ENCODE measurements around the gene STX8.

Gene STX8

DNA sequence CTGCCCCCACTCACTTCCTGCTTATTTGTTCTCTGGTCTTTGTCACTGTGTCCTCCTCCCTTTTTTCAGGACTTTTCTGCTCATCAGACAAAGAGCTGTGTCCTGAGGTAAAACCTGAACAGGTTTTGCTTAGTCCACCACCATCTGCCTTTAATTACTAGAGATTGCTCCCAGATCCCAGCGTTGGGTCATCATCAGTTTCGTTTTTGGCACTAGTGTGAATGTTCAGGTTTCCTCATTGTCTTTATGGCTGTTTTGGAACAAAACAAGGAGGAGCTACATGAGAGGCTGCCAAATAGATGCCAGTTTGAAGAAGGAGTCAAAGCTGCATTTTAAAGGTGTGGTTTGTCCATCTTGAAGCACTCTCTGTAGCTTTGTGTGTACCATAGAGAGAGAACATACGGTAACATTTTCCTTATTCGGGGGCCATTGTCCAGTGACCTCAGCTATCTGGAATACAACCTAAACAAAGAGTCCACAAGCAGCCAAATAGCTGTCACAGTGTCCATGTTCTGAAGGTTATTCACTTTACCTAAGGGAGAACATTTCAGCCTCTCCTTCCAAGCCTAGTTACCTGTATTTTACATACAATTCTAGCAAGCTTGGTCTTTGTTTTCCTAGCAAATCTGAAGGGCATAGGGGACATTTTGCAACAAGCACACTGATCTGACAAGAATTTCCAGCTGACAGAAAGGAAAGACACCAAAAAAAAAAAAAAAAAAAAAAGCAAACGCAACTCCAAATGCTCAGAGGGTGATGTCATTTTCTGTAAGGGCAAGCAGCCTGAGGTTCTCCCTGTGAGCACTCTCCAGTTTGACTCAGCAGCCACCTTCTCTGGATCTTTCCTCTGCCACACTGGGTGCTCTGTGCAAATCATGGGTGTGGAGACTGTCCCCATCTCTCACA is 358.2 kb downstream of the STX8 start:
- TF ChIP-seq, protein P1, sequence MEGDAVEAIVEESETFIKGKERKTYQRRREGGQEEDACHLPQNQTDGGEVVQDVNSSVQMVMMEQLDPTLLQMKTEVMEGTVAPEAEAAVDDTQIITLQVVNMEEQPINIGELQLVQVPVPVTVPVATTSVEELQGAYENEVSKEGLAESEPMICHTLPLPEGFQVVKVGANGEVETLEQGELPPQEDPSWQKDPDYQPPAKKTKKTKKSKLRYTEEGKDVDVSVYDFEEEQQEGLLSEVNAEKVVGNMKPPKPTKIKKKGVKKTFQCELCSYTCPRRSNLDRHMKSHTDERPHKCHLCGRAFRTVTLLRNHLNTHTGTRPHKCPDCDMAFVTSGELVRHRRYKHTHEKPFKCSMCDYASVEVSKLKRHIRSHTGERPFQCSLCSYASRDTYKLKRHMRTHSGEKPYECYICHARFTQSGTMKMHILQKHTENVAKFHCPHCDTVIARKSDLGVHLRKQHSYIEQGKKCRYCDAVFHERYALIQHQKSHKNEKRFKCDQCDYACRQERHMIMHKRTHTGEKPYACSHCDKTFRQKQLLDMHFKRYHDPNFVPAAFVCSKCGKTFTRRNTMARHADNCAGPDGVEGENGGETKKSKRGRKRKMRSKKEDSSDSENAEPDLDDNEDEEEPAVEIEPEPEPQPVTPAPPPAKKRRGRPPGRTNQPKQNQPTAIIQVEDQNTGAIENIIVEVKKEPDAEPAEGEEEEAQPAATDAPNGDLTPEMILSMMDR (IDR thresholded peaks at IDR 0.05) = no peak

DNA sequence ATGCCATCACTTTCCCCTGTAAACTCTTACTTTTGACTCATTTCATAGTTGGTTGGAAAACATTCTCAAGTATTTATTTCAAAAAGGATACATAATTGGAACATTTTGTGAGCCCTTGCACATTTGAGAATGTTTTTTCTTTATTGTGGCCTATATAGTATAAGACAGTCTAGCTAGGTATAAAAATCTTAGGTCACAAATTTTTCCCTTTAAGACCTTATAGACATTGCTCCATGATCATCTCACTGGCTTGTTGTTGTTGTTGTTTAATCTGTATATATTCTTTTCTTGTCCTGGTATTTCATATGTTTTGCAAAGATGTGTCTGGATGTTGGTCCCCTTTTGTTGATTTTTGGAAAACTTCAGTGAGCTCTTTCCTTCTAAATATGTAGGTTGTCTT is 360.2 kb downstream of the STX8 start:
- TF ChIP-seq, protein P1 (IDR thresholded peaks at IDR 0.05) = no peak

DNA sequence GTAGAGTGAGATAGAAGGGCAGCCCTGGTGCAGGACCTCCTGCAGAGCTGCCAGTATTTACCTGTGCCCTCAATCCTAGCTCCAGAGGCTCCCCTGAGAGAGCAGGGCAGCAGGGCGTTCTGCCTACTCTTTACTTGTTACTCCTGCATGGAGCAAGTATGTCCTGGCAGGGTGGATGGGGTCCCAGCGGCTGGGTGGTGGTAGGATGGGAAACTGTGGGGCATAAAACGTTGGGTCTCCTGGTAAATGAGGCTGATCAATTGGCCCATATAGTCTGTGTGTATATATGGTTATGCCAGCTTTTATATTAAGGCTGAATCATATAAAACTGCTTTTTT is 362.3 kb downstream of the STX8 start:
- TF ChIP-seq, protein P1 (IDR thresholded peaks at IDR 0.05) = no peak

DNA sequence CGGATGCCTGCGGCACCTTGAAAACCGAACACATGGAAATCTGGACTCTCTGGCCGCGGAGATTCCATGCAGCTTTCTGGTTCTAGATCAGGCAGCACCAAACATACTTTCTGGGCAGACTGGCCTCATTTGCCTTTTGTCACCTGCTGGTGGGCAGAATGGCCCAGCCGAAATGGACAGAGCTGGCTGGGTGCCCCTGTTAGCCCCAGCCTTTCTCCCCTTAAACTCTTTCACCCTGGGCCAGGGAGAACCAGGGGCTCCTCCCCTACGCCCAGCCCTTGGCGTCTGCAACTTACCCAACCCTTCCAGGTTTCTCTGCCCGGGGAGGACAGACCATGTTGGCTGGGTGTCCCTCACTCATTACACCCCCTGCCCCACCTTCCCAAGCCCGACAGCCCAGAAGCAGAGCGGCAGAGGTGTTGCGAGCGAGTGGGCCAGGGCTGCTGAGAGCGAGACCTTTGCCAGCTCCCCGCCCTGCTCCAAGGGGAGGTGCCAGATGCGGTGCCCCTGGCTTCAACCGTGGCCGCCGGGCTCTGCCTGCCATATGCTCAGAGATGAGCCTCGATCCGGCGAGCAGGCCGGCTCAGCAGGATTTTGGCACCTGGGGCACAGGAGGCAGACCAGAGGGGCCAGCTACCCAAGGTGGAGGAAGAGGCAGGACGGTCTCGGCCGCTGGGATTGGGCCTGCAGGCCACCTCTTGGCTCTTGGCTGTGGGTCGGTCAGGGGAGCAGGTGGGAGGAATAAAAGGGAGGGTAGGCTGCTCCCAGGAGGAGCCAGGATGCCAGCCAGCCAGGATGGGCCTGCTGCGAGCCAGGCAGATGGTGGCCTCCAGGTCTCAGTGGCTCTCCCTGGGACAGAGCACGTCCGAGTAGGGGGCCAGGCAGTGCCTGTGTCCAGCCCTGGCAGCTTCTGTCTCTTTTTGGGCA is 363.0 kb downstream of the STX8 start:
- TF ChIP-seq, protein P1 (IDR thresholded peaks at IDR 0.05) = no peak

DNA sequence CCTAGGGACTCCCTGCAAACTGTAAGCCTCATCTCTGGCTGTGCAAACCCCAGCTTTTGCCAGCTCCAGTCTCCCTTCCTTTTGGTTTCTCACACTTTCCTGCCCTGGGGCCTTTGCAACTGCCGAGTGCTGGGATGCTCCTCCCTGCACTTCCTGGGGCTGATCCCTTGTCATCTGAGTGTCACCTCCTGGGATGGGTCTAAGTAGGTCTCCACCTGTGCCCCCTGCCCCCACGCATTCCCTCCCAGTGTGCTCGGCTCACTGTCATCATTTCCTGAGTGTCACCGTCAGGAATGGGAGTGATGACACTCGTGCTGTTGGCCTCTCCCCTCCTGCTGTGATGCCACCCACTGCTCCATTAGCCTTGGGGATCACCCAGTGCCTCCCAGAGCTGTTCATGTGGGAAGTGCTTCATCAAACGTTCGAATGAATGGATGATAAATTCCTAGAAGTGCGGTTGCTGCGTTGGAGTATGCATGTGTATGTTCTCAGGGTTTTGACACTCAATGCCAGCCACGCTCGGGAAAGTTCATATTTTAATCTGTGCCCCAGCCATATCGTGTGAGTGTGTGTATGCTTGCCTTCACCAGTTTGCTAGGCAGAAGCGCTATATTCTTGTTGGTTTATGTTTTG is 364.4 kb downstream of the STX8 start:
- TF ChIP-seq, protein P1 (IDR thresholded peaks at IDR 0.05) = no peak

DNA sequence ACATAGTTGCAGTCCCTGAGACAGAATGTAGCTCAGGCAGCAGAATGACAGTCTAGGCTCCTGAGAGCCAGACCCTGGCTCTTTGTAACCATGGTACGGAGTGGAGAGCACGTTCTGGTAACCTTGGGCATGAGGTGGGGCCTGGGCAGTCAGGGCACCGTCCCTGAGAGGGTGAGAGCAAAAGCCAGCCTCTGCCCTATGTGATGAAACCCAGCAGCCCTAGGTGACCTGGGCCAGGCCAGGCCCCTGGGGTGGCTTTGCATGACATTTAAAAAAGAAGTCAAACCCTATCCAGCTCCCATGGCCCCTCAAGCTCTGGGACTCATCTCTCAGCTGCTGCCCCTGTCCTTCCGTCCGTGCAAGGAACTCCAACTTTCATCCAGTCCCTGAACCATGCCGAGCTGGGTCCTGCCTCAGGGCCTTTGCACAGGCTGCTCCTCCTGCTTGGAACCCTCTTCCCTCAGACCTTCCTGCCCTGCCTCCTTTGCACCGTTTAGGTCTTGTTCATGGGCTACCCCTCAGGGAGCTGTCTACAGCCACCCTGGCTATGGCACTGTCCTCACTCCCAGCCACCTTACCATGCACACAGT is 365.7 kb downstream of the STX8 start:
- TF ChIP-seq, protein P1 (IDR thresholded peaks at IDR 0.05) = no peak

DNA sequence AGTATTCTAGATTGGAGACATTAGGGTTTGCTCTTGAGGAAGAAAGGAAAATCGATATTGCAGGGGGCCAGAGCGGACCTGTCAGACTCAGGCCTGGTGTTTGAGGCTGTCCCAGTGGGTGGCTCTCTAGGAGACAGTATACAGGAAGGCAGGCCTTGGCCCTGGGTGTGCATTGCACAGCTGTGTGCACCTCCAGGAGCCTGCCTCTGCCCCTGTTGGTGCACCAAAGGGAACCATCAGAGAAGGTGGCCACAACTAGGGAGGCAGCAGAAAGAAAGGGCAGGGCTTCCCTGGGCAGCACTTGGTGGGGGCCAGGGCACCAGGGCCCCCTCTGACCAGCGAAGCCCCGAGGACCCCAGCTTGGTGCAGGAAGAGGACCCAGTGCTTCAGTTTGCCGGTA is 366.3 kb downstream of the STX8 start:
- TF ChIP-seq, protein P1 (IDR thresholded peaks at IDR 0.05) = no peak
